ENCODE measurements around the gene GALNT10.

GALNT10 gene

GRCh38 chr5:154298065-154298464 is 107.5 kb downstream of the GALNT10 start:
- peak; percentile 65 for DNase-seq

GRCh38 chr5:154300207-154300883 is 109.8 kb downstream of the GALNT10 start:
- DNase-seq = peak; percentile 70

- DNase-seq = no peak
Observed at GRCh38 chr5:154301726-154302125, 111.2 kb downstream of the GALNT10 start.

- DNase-seq = no peak
Observed at GRCh38 chr5:154302161-154302560, 111.6 kb downstream of the GALNT10 start.

GRCh38 chr5:154303133-154303532 is 112.6 kb downstream of the GALNT10 start:
- no peak for DNase-seq

GRCh38 chr5:154308443-154309370 is 118.2 kb downstream of the GALNT10 start:
- no peak for DNase-seq

GRCh38 chr5:154309371-154309745 is 118.8 kb downstream of the GALNT10 start:
- DNase-seq = no peak

- no peak for DNase-seq
Observed at GRCh38 chr5:154309805-154310204, 119.3 kb downstream of the GALNT10 start.

- DNase-seq = peak; percentile 5
Observed at GRCh38 chr5:154311362-154311761, 120.8 kb downstream of the GALNT10 start.

GRCh38 chr5:154312000-154312399 is 121.5 kb downstream of the GALNT10 start:
- no peak for DNase-seq

- DNase-seq = no peak
Observed at GRCh38 chr5:154312576-154312975, 122.0 kb downstream of the GALNT10 start.

- DNase-seq = no peak
Observed at GRCh38 chr5:154313360-154314017, 123.0 kb downstream of the GALNT10 start.

GRCh38 chr5:154315196-154315595 is 124.7 kb downstream of the GALNT10 start:
- no peak for DNase-seq

GRCh38 chr5:154315756-154316155 is 125.2 kb downstream of the GALNT10 start:
- DNase-seq = no peak

GRCh38 chr5:154316223-154316935 is 125.8 kb downstream of the GALNT10 start:
- DNase-seq = no peak

GRCh38 chr5:154317916-154318315 is 127.4 kb downstream of the GALNT10 start:
- DNase-seq = no peak

- no peak for DNase-seq
Observed at GRCh38 chr5:154318691-154319090, 128.2 kb downstream of the GALNT10 start.

- DNase-seq = no peak
Observed at GRCh38 chr5:154319736-154320135, 129.2 kb downstream of the GALNT10 start.

- no peak for DNase-seq
Observed at GRCh38 chr5:154320224-154321089, 129.9 kb downstream of the GALNT10 start.

GRCh38 chr5:154321546-154321945 is 131.0 kb downstream of the GALNT10 start:
- DNase-seq = no peak

- no peak for DNase-seq
Observed at GRCh38 chr5:154324033-154324432, 133.5 kb downstream of the GALNT10 start.

GRCh38 chr5:154325566-154325965 is 135.0 kb downstream of the GALNT10 start:
- DNase-seq = no peak
